Measurements from ENCODE around the gene RYR3.

DNA sequence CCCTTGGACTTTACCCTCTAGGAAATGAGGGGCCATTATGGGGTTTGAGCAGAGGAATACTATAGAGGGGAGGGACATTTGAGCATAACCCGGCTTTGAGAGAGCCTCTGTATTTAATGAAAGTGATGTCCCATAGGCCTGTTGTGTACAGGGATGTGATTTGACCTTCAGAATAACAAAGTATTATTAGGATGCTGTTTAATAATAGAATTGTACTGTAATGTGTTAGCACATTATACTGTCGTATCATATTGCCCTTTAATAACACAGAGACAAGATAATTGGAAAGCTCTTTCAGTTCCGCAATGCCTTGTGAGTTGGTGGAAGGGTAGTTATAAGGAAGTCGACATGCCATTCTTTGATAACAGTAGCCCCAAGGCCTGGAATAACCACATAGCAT lies 328.3 kb downstream of the RYR3 start:
- TF ChIP-seq EZH2phosphoT487 (IDR thresholded peaks at IDR 0.05; ENCODE audit: borderline replicate concordance, low read length): no peak
- no peak for TF ChIP-seq CTCF (IDR thresholded peaks at IDR 0.05; ENCODE audit: low read depth, low read length, poor library complexity, severe bottlenecking)

Data from DOHH2 (cell line).